SH-SY5Y (cell line): ENCODE results near the gene MRPL10.

ENCODE experiments used
- GATA2 ChIP-seq: IDR thresholded peaks from 2 replicates; pipeline ENCODE4 v1.6.1; 2011; ENCODE audit warnings: mild to moderate bottlenecking, low read depth, low read length
- GATA3 ChIP-seq: IDR thresholded peaks from 2 replicates; pipeline ENCODE4 v1.6.1; 2011; ENCODE audit warnings: low read depth, mild to moderate bottlenecking, low read length, moderate library complexity

DNA sequence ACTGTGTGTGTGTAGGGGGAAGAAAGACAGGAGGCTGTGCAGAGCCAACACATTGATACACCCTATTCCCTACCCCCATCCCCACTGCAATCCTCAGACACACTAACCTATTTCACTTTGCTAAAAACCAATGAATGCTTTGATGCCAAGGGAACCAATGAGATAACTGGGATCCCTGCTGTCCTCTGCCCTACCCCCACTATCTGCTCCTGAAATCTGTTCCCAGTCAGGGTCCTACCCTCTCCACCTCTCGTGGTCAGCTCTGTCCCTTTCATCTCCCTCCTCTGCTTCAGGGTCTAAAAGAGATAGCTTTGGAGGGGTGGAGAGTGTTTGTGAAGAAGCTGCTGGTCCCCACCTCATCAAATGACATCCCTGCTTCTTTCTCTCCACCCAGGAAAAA is 38.7 kb upstream of the MRPL10 start:
- TF ChIP-seq GATA2 (no peak), GATA3 (no peak)
